ENCODE data around the gene PSEN1.

DNA sequence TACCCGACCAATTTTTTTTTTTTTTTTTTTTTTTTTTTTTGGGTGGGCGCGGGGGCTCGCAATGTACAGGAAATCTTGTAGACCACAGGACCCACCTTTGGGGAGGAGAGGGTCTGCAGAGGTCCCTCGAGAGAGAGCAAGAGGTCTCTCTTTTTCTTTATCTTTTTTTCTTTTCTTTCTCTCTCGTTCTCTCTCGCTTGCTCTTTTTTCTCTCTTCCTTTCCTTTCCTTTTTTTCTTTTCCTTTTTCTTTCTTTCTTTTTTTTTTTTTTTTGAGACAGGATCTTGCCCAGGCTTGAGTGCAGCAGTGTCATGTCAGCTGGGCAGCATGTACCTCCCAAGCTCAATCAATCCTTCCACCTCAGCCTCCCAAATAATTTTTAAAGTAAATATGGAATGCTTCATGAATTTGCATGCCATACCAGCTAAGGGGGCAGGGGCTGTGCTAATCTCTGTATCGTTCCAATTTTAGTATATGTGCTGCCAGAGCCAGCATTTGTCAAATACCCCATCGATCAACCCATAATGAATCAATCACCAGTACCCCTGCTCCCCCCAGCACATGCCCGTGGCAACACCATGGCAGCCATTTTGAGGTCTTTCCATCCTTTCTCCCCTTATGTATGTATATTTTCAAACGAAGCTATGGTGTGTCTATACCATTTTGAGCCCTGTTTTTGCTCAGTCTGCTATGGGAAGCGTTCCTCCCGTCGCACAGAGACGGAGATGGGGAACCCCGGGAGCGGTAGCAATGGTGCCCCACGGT is 110.3 kb downstream of the PSEN1 start:
- TF ChIP-seq, protein P1, sequence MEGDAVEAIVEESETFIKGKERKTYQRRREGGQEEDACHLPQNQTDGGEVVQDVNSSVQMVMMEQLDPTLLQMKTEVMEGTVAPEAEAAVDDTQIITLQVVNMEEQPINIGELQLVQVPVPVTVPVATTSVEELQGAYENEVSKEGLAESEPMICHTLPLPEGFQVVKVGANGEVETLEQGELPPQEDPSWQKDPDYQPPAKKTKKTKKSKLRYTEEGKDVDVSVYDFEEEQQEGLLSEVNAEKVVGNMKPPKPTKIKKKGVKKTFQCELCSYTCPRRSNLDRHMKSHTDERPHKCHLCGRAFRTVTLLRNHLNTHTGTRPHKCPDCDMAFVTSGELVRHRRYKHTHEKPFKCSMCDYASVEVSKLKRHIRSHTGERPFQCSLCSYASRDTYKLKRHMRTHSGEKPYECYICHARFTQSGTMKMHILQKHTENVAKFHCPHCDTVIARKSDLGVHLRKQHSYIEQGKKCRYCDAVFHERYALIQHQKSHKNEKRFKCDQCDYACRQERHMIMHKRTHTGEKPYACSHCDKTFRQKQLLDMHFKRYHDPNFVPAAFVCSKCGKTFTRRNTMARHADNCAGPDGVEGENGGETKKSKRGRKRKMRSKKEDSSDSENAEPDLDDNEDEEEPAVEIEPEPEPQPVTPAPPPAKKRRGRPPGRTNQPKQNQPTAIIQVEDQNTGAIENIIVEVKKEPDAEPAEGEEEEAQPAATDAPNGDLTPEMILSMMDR (IDR thresholded peaks at IDR 0.05): no peak
- TF ChIP-seq ZFX (IDR thresholded peaks at IDR 0.05; ENCODE audit: borderline replicate concordance): no peak

Measured in 22Rv1 (cell line).